ENCODE data around the gene KPNA1. TPM values are rescaled to one million over a fixed set of nuclear protein-coding genes. Genes with fewer than 3 reads are reported as not detected.

KPNA1 gene
- total RNA-seq, 2 experiments from 2014 or later, result 41.8 to 45.8 TPM

GRCh38 chr3:122421836-122422235, 92.9 kb downstream of the KPNA1 start:
- Mint-ChIP-seq H3K27ac (no peak overlapping the region), H3K36me3 (ENCODE audit: low read depth) (peaks cover 40% of the 10 kb centered on the region), H3K9me3 (no peaks in the 10 kb centered on the region), H3K4me3 (no peak overlapping the region), H3K4me1 (peaks cover 19% of the 10 kb centered on the region), H3K27me3 (no peaks in the 10 kb centered on the region)
- no peak for DNase-seq
- ChIA-PET POLR2A (no interaction called here), CTCF (no interaction called here)

- ChIA-PET CTCF (no interaction called here), POLR2A (no interaction called here)
- no peak overlapping the region for H3K27ac Mint-ChIP-seq
- peaks cover 33% of the 10 kb centered on the region for H3K36me3 Mint-ChIP-seq (ENCODE audit: low read depth)
- peaks cover 26% of the 10 kb centered on the region for H3K4me1 Mint-ChIP-seq
- H3K27me3 Mint-ChIP-seq, result no peaks in the 10 kb centered on the region
- DNase-seq, result no peak
- H3K4me3 Mint-ChIP-seq, result no peak overlapping the region
- no peaks in the 10 kb centered on the region for H3K9me3 Mint-ChIP-seq
Measured at GRCh38 chr3:122421101-122421500, 93.6 kb downstream of the KPNA1 start.

- Mint-ChIP-seq H3K9me3 (no peaks in the 10 kb centered on the region), H3K36me3 (ENCODE audit: low read depth) (peaks cover 22% of the 10 kb centered on the region), H3K4me1 (peaks cover 57% of the 10 kb centered on the region), H3K27me3 (no peaks in the 10 kb centered on the region), H3K4me3 (peak overlapping the region; percentile 86), H3K27ac (peak overlapping the region; percentile 93)
- no peak for DNase-seq
- POLR2A ChIA-PET, result interaction anchor here (0.8 to 3.9 kb wide), 13 partner anchors 9 to 871 kb away, joined by 3 to 63 read pairs (median 8); partner anchors contain the start of genes DTX3L, FAM162A, KPNA1 and MIX23
- CTCF ChIA-PET, result interaction anchor here (0.5 to 3.2 kb wide), 9 partner anchors 21 to 950 kb away, joined by 3 to 42 read pairs (median 4); partner anchors contain the start of genes FAM162A, KPNA1, MIX23 and PARP14
Measured at GRCh38 chr3:122416966-122417365, 97.8 kb downstream of the KPNA1 start.

GRCh38 chr3:122415762-122416654, 98.7 kb downstream of the KPNA1 start, which contains the start of gene WDR5B:
Gene WDR5B (minus strand): TSS chr3:122416062. CDS start chr3:122415528, 534 bp downstream.
- peak; percentile 99 for DNase-seq
- Mint-ChIP-seq H3K27me3 (no peaks in the 10 kb centered on the region), H3K4me3 (peak within 1 kb of the TSS; percentile 86), H3K27ac (peak within 1 kb of the TSS; percentile 93), H3K4me1 (peaks cover 57% of the 10 kb centered on the region), H3K36me3 (ENCODE audit: low read depth) (peaks cover 19% of the 10 kb centered on the region), H3K9me3 (no peaks in the 10 kb centered on the region)
- ChIA-PET POLR2A (interaction anchor here (0.8 to 3.9 kb wide), 23 partner anchors 8 to 870 kb away, joined by 3 to 63 read pairs (median 4); partner anchors contain the start of genes DTX3L, FAM162A, HSPBAP1 and KPNA1), CTCF (interaction anchor here (0.7 to 3.2 kb wide), 12 partner anchors 20 to 869 kb away, joined by 3 to 42 read pairs (median 4); partner anchors contain the start of genes DTX3L, FAM162A, KPNA1 and MIX23)

- DNase-seq, result peak; percentile 60
- peaks cover 23% of the 10 kb centered on the region for H3K36me3 Mint-ChIP-seq (ENCODE audit: low read depth)
- peak overlapping the region; percentile 86 for H3K4me3 Mint-ChIP-seq
- ChIA-PET POLR2A (interaction anchor here (1.1 to 3.9 kb wide), 15 partner anchors 7 to 870 kb away, joined by 3 to 63 read pairs (median 8); partner anchors contain the start of genes DTX3L, FAM162A, KPNA1 and MIX23), CTCF (interaction anchor here (1.9 to 3.2 kb wide), 5 partner anchors 22 to 868 kb away, joined by 4 to 42 read pairs (median 13); partner anchors contain the start of genes FAM162A, KPNA1, MIX23 and PARP14)
- peaks cover 57% of the 10 kb centered on the region for H3K4me1 Mint-ChIP-seq
- H3K27ac Mint-ChIP-seq, result peak overlapping the region; percentile 93
- no peaks in the 10 kb centered on the region for H3K9me3 Mint-ChIP-seq
- no peaks in the 10 kb centered on the region for H3K27me3 Mint-ChIP-seq
Measured at GRCh38 chr3:122415104-122415744, 99.5 kb downstream of the KPNA1 start.

- DNase-seq, result no peak
- Mint-ChIP-seq H3K36me3 (ENCODE audit: low read depth) (peaks cover 28% of the 10 kb centered on the region), H3K4me1 (peaks cover 55% of the 10 kb centered on the region), H3K4me3 (peak overlapping the region; percentile 86), H3K27ac (no peak overlapping the region), H3K9me3 (no peaks in the 10 kb centered on the region), H3K27me3 (no peaks in the 10 kb centered on the region)
- ChIA-PET POLR2A (interaction anchor here (1.0 to 2.7 kb wide), 4 partner anchors 30 to 150 kb away, joined by 3 to 29 read pairs (median 14); partner anchors contain the start of genes DTX3L, KPNA1 and PARP9), CTCF (no interaction called here)
Measured at GRCh38 chr3:122414391-122414790, 100.3 kb downstream of the KPNA1 start.

GRCh38 chr3:122410639-122411038, 104.1 kb downstream of the KPNA1 start:
- peaks cover 51% of the 10 kb centered on the region for H3K36me3 Mint-ChIP-seq (ENCODE audit: low read depth)
- H3K27me3 Mint-ChIP-seq, result no peaks in the 10 kb centered on the region

GRCh38 chr3:122410111-122410510, 104.6 kb downstream of the KPNA1 start:
- CTCF ChIA-PET, result interaction anchor here (1.7 to 2.8 kb wide), 2 partner anchors 17 to 26 kb away, joined by 3 to 13 read pairs; partner anchors contain the start of gene FAM162A

More at GRCh38 chr3:122410639-122411038, 104.1 kb downstream of the KPNA1 start:
- DNase-seq, result no peak
- Mint-ChIP-seq H3K4me3 (no peak overlapping the region), H3K4me1 (peaks cover 37% of the 10 kb centered on the region), H3K9me3 (no peaks in the 10 kb centered on the region), H3K27ac (no peak overlapping the region)
- ChIA-PET CTCF (interaction anchor here (0.8 to 1.4 kb wide), 3 partner anchors 18 to 28 kb away, joined by 3 to 7 read pairs (median 3); partner anchors contain the start of genes FAM162A and MIX23), POLR2A (no interaction called here)

GRCh38 chr3:122409446-122409845, 105.3 kb downstream of the KPNA1 start:
- H3K36me3 Mint-ChIP-seq (ENCODE audit: low read depth), result peaks cover 48% of the 10 kb centered on the region
- no peak overlapping the region for H3K27ac Mint-ChIP-seq
- no peak overlapping the region for H3K4me3 Mint-ChIP-seq
- no peaks in the 10 kb centered on the region for H3K27me3 Mint-ChIP-seq
- CTCF ChIA-PET, result interaction anchor here (1.7 to 2.8 kb wide), 2 partner anchors 17 to 25 kb away, joined by 3 to 13 read pairs; partner anchors contain the start of gene FAM162A
- H3K4me1 Mint-ChIP-seq, result peaks cover 28% of the 10 kb centered on the region
- no peak for DNase-seq
- POLR2A ChIA-PET, result interaction anchor here (1.2 kb wide), 1 partner anchor 25 kb away, joined by 5 read pairs; the partner anchor contains the start of gene FAM162A
- no peaks in the 10 kb centered on the region for H3K9me3 Mint-ChIP-seq

More at GRCh38 chr3:122410111-122410510, 104.6 kb downstream of the KPNA1 start:
- Mint-ChIP-seq H3K9me3 (no peaks in the 10 kb centered on the region), H3K4me3 (no peak overlapping the region), H3K27me3 (no peaks in the 10 kb centered on the region), H3K4me1 (peaks cover 34% of the 10 kb centered on the region), H3K36me3 (ENCODE audit: low read depth) (peaks cover 53% of the 10 kb centered on the region), H3K27ac (no peak overlapping the region)
- DNase-seq, result no peak
- POLR2A ChIA-PET, result interaction anchor here (1.2 kb wide), 1 partner anchor 26 kb away, joined by 5 read pairs; the partner anchor contains the start of gene FAM162A

GRCh38 chr3:122407946-122408345, 106.8 kb downstream of the KPNA1 start:
- Mint-ChIP-seq H3K4me1 (peaks cover 16% of the 10 kb centered on the region), H3K27ac (no peak overlapping the region), H3K9me3 (no peaks in the 10 kb centered on the region), H3K36me3 (ENCODE audit: low read depth) (peaks cover 55% of the 10 kb centered on the region), H3K4me3 (no peak overlapping the region), H3K27me3 (no peaks in the 10 kb centered on the region)
- ChIA-PET POLR2A (interaction anchor here (1.4 kb wide), 1 partner anchor 8 kb away, joined by 8 read pairs; the partner anchor contains the start of gene WDR5B), CTCF (interaction anchor here (1.0 to 2.8 kb wide), 3 partner anchors 15 to 861 kb away, joined by 3 to 13 read pairs (median 7); partner anchors contain the start of gene FAM162A)
- no peak for DNase-seq

- Mint-ChIP-seq H3K27me3 (no peaks in the 10 kb centered on the region), H3K9me3 (no peaks in the 10 kb centered on the region), H3K4me3 (no peak overlapping the region), H3K36me3 (ENCODE audit: low read depth) (peaks cover 57% of the 10 kb centered on the region), H3K27ac (no peak overlapping the region), H3K4me1 (peaks cover 7% of the 10 kb centered on the region)
- POLR2A ChIA-PET, result no interaction called here
- DNase-seq, result no peak
- CTCF ChIA-PET, result no interaction called here
Measured at GRCh38 chr3:122406198-122406597, 108.5 kb downstream of the KPNA1 start.

- H3K4me3 Mint-ChIP-seq, result no peak overlapping the region
- DNase-seq, result no peak
- peaks cover 51% of the 10 kb centered on the region for H3K36me3 Mint-ChIP-seq (ENCODE audit: low read depth)
Measured at GRCh38 chr3:122405015-122405414, 109.7 kb downstream of the KPNA1 start.

More at GRCh38 chr3:122405015-122405414, 109.7 kb downstream of the KPNA1 start:
- H3K27me3 Mint-ChIP-seq, result no peaks in the 10 kb centered on the region
- POLR2A ChIA-PET, result interaction anchor here (0.9 to 1.2 kb wide), 2 partner anchors 19 to 22 kb away, joined by 3 read pairs; partner anchors contain the start of gene MIX23
- H3K9me3 Mint-ChIP-seq, result no peaks in the 10 kb centered on the region
- peaks cover 6% of the 10 kb centered on the region for H3K4me1 Mint-ChIP-seq
- H3K27ac Mint-ChIP-seq, result no peak overlapping the region
- CTCF ChIA-PET, result interaction anchor here (0.9 to 1.0 kb wide), 2 partner anchors 12 to 22 kb away, joined by 3 read pairs; partner anchors contain the start of gene MIX23

All from activated CD4-positive, alpha-beta memory T cell treated with anti-CD3 and anti-CD28 coated beads, Interleukin-2, amount 10 ng/mL, durations not matched to agents 7 days and 5 days (primary cell).